ENCODE results near the gene SNHG17. TPM values are rescaled to one million over a fixed set of nuclear protein-coding genes. Genes with fewer than 3 reads are reported as not detected.
"Not testable (repeated sequence)": the region's sequence is repeated elsewhere in the genome, so short reads cannot be mapped to it uniquely, and the experiment has no call there.

The SNHG17 gene
- total RNA-seq, 1 experiment from 2014 or later: 111 TPM

GRCh38 chr20:38466171-38466570 is 31.0 kb upstream of the SNHG17 start:
- Mint-ChIP-seq H3K27me3 (ENCODE audit: unreplicated experiment) (no peaks in the 10 kb centered on the region), H3K4me3 (ENCODE audit: low read depth, unreplicated experiment) (no peak overlapping the region), H3K27ac (ENCODE audit: unreplicated experiment) (no peak overlapping the region), H3K4me1 (ENCODE audit: low read depth, unreplicated experiment) (peaks cover 2% of the 10 kb centered on the region), H3K9me3 (ENCODE audit: low read depth, unreplicated experiment) (no peaks in the 10 kb centered on the region), H3K36me3 (ENCODE audit: insufficient read depth, unreplicated experiment) (no peaks in the 10 kb centered on the region)
- intact Hi-C loops (cut with micrococcal nuclease; ENCODE audit: unreplicated experiment): no loop called here
- BruUV-seq (replicated peaks): no TSS peak
- no peak for DNase-seq
- CTCF ChIA-PET: no interaction called here
- TF ChIP-seq CTCF (IDR thresholded peaks at IDR 0.05; ENCODE audit: unreplicated experiment): no peak

- peaks cover 19% of the 10 kb centered on the region for H3K4me1 Mint-ChIP-seq (ENCODE audit: low read depth, unreplicated experiment)
- H3K27me3 Mint-ChIP-seq (ENCODE audit: unreplicated experiment): peaks cover 13% of the 10 kb centered on the region
- CTCF ChIA-PET: interaction anchor here (2.1 kb wide), 1 partner anchor 27 kb away, joined by 6 read pairs; the partner anchor contains the start of gene SNHG17
- H3K9me3 Mint-ChIP-seq (ENCODE audit: low read depth, unreplicated experiment); BruUV-seq (replicated peaks); H3K36me3 Mint-ChIP-seq (ENCODE audit: insufficient read depth, unreplicated experiment); DNase-seq; intact Hi-C loops (cut with micrococcal nuclease; ENCODE audit: unreplicated experiment); H3K4me3 Mint-ChIP-seq (ENCODE audit: low read depth, unreplicated experiment): not testable (repeated sequence)
- peak overlapping the region; percentile 68 for H3K27ac Mint-ChIP-seq (ENCODE audit: unreplicated experiment)
Measured at GRCh38 chr20:38461569-38461968, 26.4 kb upstream of the SNHG17 start.

GRCh38 chr20:38461167-38461566 is 26.0 kb upstream of the SNHG17 start:
- DNase-seq; H3K4me3 Mint-ChIP-seq (ENCODE audit: low read depth, unreplicated experiment); intact Hi-C loops (cut with micrococcal nuclease; ENCODE audit: unreplicated experiment); BruUV-seq (replicated peaks); H3K27ac Mint-ChIP-seq (ENCODE audit: unreplicated experiment); H3K9me3 Mint-ChIP-seq (ENCODE audit: low read depth, unreplicated experiment); H3K36me3 Mint-ChIP-seq (ENCODE audit: insufficient read depth, unreplicated experiment): not testable (repeated sequence)
- Mint-ChIP-seq H3K27me3 (ENCODE audit: unreplicated experiment) (peaks cover 13% of the 10 kb centered on the region), H3K4me1 (ENCODE audit: low read depth, unreplicated experiment) (peaks cover 19% of the 10 kb centered on the region)
- CTCF ChIA-PET: interaction anchor here (2.1 kb wide), 1 partner anchor 26 kb away, joined by 6 read pairs; the partner anchor contains the start of gene SNHG17

GRCh38 chr20:38460631-38461030 is 25.5 kb upstream of the SNHG17 start:
- DNase-seq; H3K9me3 Mint-ChIP-seq (ENCODE audit: low read depth, unreplicated experiment); intact Hi-C loops (cut with micrococcal nuclease; ENCODE audit: unreplicated experiment); H3K36me3 Mint-ChIP-seq (ENCODE audit: insufficient read depth, unreplicated experiment); BruUV-seq (replicated peaks): not testable (repeated sequence)
- CTCF ChIA-PET: interaction anchor here (0.7 to 2.1 kb wide), 5 partner anchors 7 to 365 kb away, joined by 3 to 7 read pairs (median 4); partner anchors contain the start of genes RALGAPB and SNHG17
- peaks cover 13% of the 10 kb centered on the region for H3K27me3 Mint-ChIP-seq (ENCODE audit: unreplicated experiment)
- peak overlapping the region; percentile 79 for H3K27ac Mint-ChIP-seq (ENCODE audit: unreplicated experiment)
- H3K4me1 Mint-ChIP-seq (ENCODE audit: low read depth, unreplicated experiment): peaks cover 19% of the 10 kb centered on the region
- peak overlapping the region; percentile 51 for H3K4me3 Mint-ChIP-seq (ENCODE audit: low read depth, unreplicated experiment)

GRCh38 chr20:38460040-38460623 is 25.0 kb upstream of the SNHG17 start:
- H3K27me3 Mint-ChIP-seq (ENCODE audit: unreplicated experiment): peaks cover 13% of the 10 kb centered on the region
- peak overlapping the region; percentile 79 for H3K27ac Mint-ChIP-seq (ENCODE audit: unreplicated experiment)
- H3K4me3 Mint-ChIP-seq (ENCODE audit: low read depth, unreplicated experiment): peak overlapping the region; percentile 51
- peaks cover 6% of the 10 kb centered on the region for H3K36me3 Mint-ChIP-seq (ENCODE audit: insufficient read depth, unreplicated experiment)
- TF ChIP-seq CTCF (IDR thresholded peaks at IDR 0.05; ENCODE audit: unreplicated experiment): no peak
- BruUV-seq (replicated peaks): no TSS peak
- peaks cover 19% of the 10 kb centered on the region for H3K4me1 Mint-ChIP-seq (ENCODE audit: low read depth, unreplicated experiment)
- CTCF ChIA-PET: interaction anchor here (0.6 to 2.1 kb wide), 6 partner anchors 8 to 366 kb away, joined by 3 to 7 read pairs (median 4); partner anchors contain the start of genes RALGAPB and SNHG17
- intact Hi-C loops (cut with micrococcal nuclease; ENCODE audit: unreplicated experiment): no loop called here
- no peaks in the 10 kb centered on the region for H3K9me3 Mint-ChIP-seq (ENCODE audit: low read depth, unreplicated experiment)
- peak; percentile 85 for DNase-seq

- Mint-ChIP-seq H3K27ac (ENCODE audit: unreplicated experiment) (no peak overlapping the region), H3K9me3 (ENCODE audit: low read depth, unreplicated experiment) (no peaks in the 10 kb centered on the region), H3K27me3 (ENCODE audit: unreplicated experiment) (peaks cover 13% of the 10 kb centered on the region), H3K36me3 (ENCODE audit: insufficient read depth, unreplicated experiment) (peaks cover 6% of the 10 kb centered on the region), H3K4me3 (ENCODE audit: low read depth, unreplicated experiment) (no peak overlapping the region), H3K4me1 (ENCODE audit: low read depth, unreplicated experiment) (peaks cover 19% of the 10 kb centered on the region)
- DNase-seq: no peak
- TF ChIP-seq CTCF (IDR thresholded peaks at IDR 0.05; ENCODE audit: unreplicated experiment): no peak
- no TSS peak for BruUV-seq (replicated peaks)
- intact Hi-C loops (cut with micrococcal nuclease; ENCODE audit: unreplicated experiment): no loop called here
- CTCF ChIA-PET: interaction anchor here (0.7 kb wide), 1 partner anchor 14 kb away, joined by 3 read pairs; the partner anchor contains the start of gene RALGAPB
Measured at GRCh38 chr20:38458314-38458713, 23.2 kb upstream of the SNHG17 start.

Measured in Calu3 (cell line).